ENCODE measurements around the gene CLEC16A.

GRCh38 chr16:11053916-11054460 is 109.6 kb downstream of the CLEC16A start:
- TF ChIP-seq CTCF (IDR thresholded peaks at IDR 0.05) = no peak
- TF ChIP-seq POLR2A (IDR thresholded peaks at IDR 0.05) = no peak
- no peak for TF ChIP-seq POLR2AphosphoS5 (IDR thresholded peaks at IDR 0.05)

Measured in transverse colon (tissue), 4 donors.